DND-41 (cell line): ENCODE data around the gene MCHR1.
A peak's percentile ranks its signal among the peaks of the same experiment; 100 is the strongest.

Source experiments
- ATAC-seq: fragments of 200-7000 bp; cut with Tn5 transposase; 3 replicates; pipeline ENCODE4 v1.9.1; 2021; ENCODE audit warnings: low read depth; ENCODE audit not compliant: insufficient read depth
- DNase-seq: peaks from one replicate; pipeline ENCODE4 v3.0.0-alpha.2; 2020
- H2AFZ ChIP-seq: 2 replicates; pipeline ENCODE4 v1.6.0; 2012; ENCODE audit warnings: low read depth, low read length
- H3K27ac ChIP-seq: 2 replicates; pipeline ENCODE4 v1.5.1; 2012; ENCODE audit warnings: low read length, inconsistent platforms
- H3K27me3 ChIP-seq: fragments of 200-600 bp; sonication (generic); 2 replicates; pipeline ENCODE4 v1.6.0; 2012; ENCODE audit warnings: low read length, mild to moderate bottlenecking, inconsistent platforms; ENCODE audit not compliant: insufficient read depth, poor library complexity
- H3K36me3 ChIP-seq: 2 replicates; pipeline ENCODE4 v1.5.1; 2012; ENCODE audit warnings: low read length, inconsistent platforms; ENCODE audit not compliant: insufficient read depth
- H3K4me1 ChIP-seq: 2 replicates; pipeline ENCODE4 v1.5.1; 2012; ENCODE audit warnings: mild to moderate bottlenecking, low read length; ENCODE audit not compliant: insufficient read depth
- H3K4me2 ChIP-seq: 2 replicates; pipeline ENCODE4 v1.6.0; 2012; ENCODE audit warnings: mild to moderate bottlenecking, moderate library complexity, low read length, inconsistent platforms; ENCODE audit not compliant: insufficient read depth
- H3K4me3 ChIP-seq, 2 experiments: fragments of 200-600 bp in 1 of 2; shearing (Covaris generic) in 1 of 2; 2 replicates each; pipeline ENCODE4 v1.5.1; 2012 to 2016; ENCODE audit warnings: inconsistent platforms in 2 of 2, low read length in 2 of 2, mild to moderate bottlenecking in 2 of 2, low read depth in 1 of 2, moderate library complexity in 1 of 2
- H3K79me2 ChIP-seq: 2 replicates; pipeline ENCODE4 v1.6.0; 2012; ENCODE audit warnings: low read length, inconsistent platforms; ENCODE audit not compliant: insufficient read depth
- H3K9ac ChIP-seq: 2 replicates; pipeline ENCODE4 v1.6.0; 2012; ENCODE audit warnings: low read depth, mild to moderate bottlenecking, inconsistent platforms, low read length, moderate library complexity
- H3K9me3 ChIP-seq: 2 replicates; pipeline ENCODE4 v1.5.1; 2012; ENCODE audit warnings: low read length, moderate library complexity, mild to moderate bottlenecking, inconsistent platforms; ENCODE audit not compliant: insufficient read depth, severe bottlenecking
- H4K20me1 ChIP-seq: 2 replicates; pipeline ENCODE4 v1.6.0; 2012; ENCODE audit warnings: low read length; ENCODE audit not compliant: insufficient read depth
- CTCF ChIP-seq: IDR thresholded peaks from 2 replicates; pipeline ENCODE4 v1.5.1; 2012; ENCODE audit warnings: borderline replicate concordance, low read length, moderate library complexity, mild to moderate bottlenecking; ENCODE audit not compliant: poor library complexity, severe bottlenecking; ENCODE audit errors: extremely low read depth
- EZH2 ChIP-seq: IDR thresholded peaks from 3 replicates; pipeline ENCODE4 v1.6.1; 2012; ENCODE audit warnings: borderline replicate concordance, low read depth, mild to moderate bottlenecking, moderate library complexity, low read length, inconsistent platforms; ENCODE audit not compliant: severe bottlenecking

MCHR1 gene

GRCh38 chr22:40691532-40691931 lies 12.2 kb downstream of the MCHR1 start:
- TF ChIP-seq CTCF (no peak), EZH2 (no peak)
- DNase-seq: no peak
- Histone ChIP-seq H3K27me3 (no peaks in the 10 kb centered on the region), H3K79me2 (no peaks in the 10 kb centered on the region), H3K36me3 (no peaks in the 10 kb centered on the region), H4K20me1 (no peaks in the 10 kb centered on the region), H2AFZ (no peak overlapping the region), H3K27ac (no peak overlapping the region), H3K4me2 (no peak overlapping the region), H3K4me3 (no peak overlapping the region), H3K9me3 (no peaks in the 10 kb centered on the region), H3K9ac (no peak overlapping the region), H3K4me1 (no peaks in the 10 kb centered on the region)
- ATAC-seq: no peak

GRCh38 chr22:40694411-40694810 lies 15.1 kb downstream of the MCHR1 start:
- ATAC-seq (no peak), DNase-seq (no peak)
- H3K36me3 ChIP-seq: no peaks in the 10 kb centered on the region

GRCh38 chr22:40701274-40701673 lies 22.0 kb downstream of the MCHR1 start:
- no peak overlapping the region for H3K4me2 ChIP-seq
- ATAC-seq: no peak
- no peak overlapping the region for H3K27ac ChIP-seq
- H3K27me3 ChIP-seq: no peaks in the 10 kb centered on the region
- no peaks in the 10 kb centered on the region for H4K20me1 ChIP-seq
- DNase-seq: no peak
- H3K4me1 ChIP-seq: no peaks in the 10 kb centered on the region
- H3K4me3 ChIP-seq: no peak overlapping the region
- H3K9me3 ChIP-seq: no peaks in the 10 kb centered on the region
- H3K36me3 ChIP-seq: no peaks in the 10 kb centered on the region
- TF ChIP-seq CTCF: no peak
- H3K9ac ChIP-seq: no peak overlapping the region
- no peaks in the 10 kb centered on the region for H3K79me2 ChIP-seq
- H2AFZ ChIP-seq: no peak overlapping the region

More at GRCh38 chr22:40694411-40694810, 15.1 kb downstream of the MCHR1 start:
- no peak overlapping the region for H3K4me3 ChIP-seq
- H3K27me3 ChIP-seq: no peaks in the 10 kb centered on the region
- no peak overlapping the region for H3K27ac ChIP-seq
- no peak overlapping the region for H3K9ac ChIP-seq
- no peaks in the 10 kb centered on the region for H4K20me1 ChIP-seq
- no peaks in the 10 kb centered on the region for H3K9me3 ChIP-seq
- H3K4me2 ChIP-seq: no peak overlapping the region
- no peaks in the 10 kb centered on the region for H3K4me1 ChIP-seq
- no peak overlapping the region for H2AFZ ChIP-seq
- no peak for TF ChIP-seq CTCF
- H3K79me2 ChIP-seq: no peaks in the 10 kb centered on the region

GRCh38 chr22:40703174-40703573 lies 23.9 kb downstream of the MCHR1 start:
- no peak overlapping the region for H3K9ac ChIP-seq
- H2AFZ ChIP-seq: 0 out of 2 replicates have a peak overlapping the region, but pooled peaks have one; percentile 43
- no peaks in the 10 kb centered on the region for H3K36me3 ChIP-seq
- no peak overlapping the region for H3K4me2 ChIP-seq
- DNase-seq: no peak
- H3K27me3 ChIP-seq: no peaks in the 10 kb centered on the region
- H4K20me1 ChIP-seq: no peaks in the 10 kb centered on the region
- H3K9me3 ChIP-seq: peaks cover 9% of the 10 kb centered on the region
- no peaks in the 10 kb centered on the region for H3K79me2 ChIP-seq
- H3K4me1 ChIP-seq: no peaks in the 10 kb centered on the region
- no peak overlapping the region for H3K4me3 ChIP-seq
- no peak for TF ChIP-seq EZH2
- no peak for TF ChIP-seq CTCF
- no peak overlapping the region for H3K27ac ChIP-seq
- ATAC-seq: no peak
